ENCODE measurements around the gene SECTM1.

Gene SECTM1

DNA sequence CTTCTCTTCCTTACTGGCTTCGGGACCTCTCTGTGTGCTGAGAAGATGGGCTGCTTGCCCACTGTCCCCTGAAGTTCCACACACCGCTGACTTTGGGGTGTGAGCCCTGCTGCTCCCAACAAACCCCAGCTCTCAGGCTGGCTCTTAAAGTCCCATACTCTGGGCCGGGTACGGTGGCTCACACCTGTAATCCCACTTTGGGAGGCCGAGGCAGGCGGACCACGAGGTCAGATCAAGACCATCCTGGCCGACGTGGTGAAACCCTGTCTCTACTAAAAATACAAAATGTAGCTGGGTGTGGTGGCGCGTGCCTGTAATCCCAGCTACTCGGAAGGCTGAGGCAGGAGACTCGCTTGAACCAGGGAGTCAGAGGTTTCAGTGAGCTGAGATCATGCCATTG is 33.3 kb downstream of the SECTM1 start:
- Histone ChIP-seq H3K4me3 (no peak overlapping the region), H3K27ac (no peak overlapping the region)
- TF ChIP-seq, protein P1, sequence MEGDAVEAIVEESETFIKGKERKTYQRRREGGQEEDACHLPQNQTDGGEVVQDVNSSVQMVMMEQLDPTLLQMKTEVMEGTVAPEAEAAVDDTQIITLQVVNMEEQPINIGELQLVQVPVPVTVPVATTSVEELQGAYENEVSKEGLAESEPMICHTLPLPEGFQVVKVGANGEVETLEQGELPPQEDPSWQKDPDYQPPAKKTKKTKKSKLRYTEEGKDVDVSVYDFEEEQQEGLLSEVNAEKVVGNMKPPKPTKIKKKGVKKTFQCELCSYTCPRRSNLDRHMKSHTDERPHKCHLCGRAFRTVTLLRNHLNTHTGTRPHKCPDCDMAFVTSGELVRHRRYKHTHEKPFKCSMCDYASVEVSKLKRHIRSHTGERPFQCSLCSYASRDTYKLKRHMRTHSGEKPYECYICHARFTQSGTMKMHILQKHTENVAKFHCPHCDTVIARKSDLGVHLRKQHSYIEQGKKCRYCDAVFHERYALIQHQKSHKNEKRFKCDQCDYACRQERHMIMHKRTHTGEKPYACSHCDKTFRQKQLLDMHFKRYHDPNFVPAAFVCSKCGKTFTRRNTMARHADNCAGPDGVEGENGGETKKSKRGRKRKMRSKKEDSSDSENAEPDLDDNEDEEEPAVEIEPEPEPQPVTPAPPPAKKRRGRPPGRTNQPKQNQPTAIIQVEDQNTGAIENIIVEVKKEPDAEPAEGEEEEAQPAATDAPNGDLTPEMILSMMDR (IDR thresholded peaks at IDR 0.05) = no peak
- DNase-seq (ENCODE audit: low spot score) = no peak

DNA sequence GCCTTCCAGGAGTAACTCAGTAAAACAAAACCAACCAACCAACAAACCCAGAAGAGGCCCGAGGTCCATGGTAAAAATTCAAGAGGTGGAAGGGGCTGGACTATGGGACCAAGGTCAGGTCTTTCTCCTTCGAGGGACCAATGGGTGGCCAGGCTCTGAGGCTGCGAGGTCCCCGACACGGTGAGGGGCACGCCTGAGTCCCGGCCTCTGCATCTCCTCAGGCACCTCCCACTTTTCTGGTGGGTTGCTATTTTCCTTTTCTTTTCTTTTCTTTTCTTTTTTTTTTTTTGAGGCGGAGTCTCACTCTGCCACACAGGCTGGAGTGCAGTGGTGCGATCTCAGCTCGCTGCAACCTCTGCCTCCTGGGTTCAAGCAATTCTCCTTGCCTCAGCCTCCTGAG is 34.1 kb downstream of the SECTM1 start:
- TF ChIP-seq, protein P1 (IDR thresholded peaks at IDR 0.05) = no peak
- DNase-seq (ENCODE audit: low spot score) = no peak
- Histone ChIP-seq H3K4me3 (no peak overlapping the region), H3K27ac (peak overlapping the region in 1 of 2 donors; percentile 93)

DNA sequence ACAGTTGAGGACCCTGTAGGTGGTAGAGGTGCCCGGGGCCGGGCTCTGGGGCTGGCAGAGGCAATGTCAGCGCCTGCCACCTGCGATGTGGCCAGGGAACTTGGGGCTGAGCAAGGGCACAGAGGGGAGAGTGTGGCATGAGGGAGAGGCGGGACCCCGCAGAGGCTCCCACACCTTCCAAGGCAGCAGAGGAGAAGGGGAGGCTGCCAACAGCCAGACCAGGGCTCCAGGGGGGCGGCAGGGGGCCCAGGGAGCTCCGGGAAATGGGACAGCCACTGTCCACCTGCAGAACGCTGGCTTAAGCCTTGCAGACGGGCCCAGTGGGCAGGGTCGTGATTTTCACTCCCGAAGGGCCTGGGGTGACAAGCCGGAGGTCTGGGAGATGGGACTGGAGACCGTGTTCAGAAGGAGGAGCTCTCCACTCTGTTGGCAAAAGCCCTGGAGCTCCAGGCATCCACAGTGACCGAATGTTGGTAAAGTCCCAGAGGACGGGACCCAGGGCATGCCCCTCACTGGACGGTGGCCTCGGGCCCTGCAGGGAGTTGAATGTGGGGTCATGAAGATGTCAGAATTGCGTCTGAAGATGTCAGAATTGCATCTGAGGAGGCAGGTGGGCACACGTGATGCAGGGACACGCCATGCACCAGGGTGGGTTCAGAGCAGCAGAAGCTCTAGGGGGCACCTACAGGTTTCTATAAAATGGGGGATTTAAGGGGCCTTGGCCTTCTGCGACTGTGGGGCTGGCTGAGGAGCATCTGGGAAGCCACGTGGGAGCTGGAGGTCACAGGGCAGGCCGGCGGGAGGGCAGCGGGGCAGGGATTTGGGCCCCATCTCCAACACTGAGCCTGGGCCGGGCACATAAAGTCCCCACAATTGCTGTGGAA is 34.8 kb downstream of the SECTM1 start:
- TF ChIP-seq, protein P1 (IDR thresholded peaks at IDR 0.05) = no peak
- no peak for DNase-seq (ENCODE audit: low spot score)
- peak overlapping the region; percentile 78 for H3K4me3 ChIP-seq
- H3K27ac ChIP-seq = peak overlapping the region; percentile 47 to 93

DNA sequence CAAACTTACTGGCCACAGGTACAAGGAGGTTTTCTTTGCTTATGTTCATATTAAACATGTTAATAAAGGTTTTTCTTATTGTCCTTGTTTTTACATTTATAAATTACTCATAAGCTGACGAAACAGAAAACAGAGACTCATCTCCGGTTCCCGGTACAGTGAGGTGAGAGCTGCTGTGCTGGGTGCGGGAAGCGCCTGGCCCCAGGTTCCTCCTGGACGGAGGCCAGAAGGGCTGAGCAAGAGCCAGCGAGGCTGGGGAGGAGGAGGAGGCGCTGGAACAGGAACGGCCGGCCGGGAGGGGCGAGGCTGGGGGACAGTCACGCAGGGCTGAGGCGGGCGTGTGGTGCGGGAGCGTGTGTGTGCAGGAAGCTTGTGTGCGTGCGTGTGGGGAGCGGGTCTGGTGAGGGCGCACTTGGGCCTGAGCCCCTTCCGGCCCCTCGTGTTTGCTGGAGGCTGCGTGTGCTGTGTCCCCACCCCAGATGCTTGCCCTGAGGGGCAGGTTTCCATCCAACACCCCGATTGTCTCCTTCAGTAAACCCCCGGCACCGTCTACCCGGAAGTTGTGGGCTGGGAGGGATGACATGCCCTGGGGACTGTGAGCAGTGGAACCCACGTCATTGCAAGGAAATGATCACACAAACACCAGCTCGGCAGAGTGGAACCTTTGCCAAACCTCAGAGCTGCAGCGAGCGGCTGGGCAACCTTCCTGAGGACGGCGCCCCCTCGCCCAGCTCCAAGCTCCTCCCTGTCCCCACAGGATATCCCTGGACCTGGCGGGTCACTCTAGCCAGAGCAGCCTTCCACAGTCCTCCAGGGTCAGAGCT is 35.6 kb downstream of the SECTM1 start:
- TF ChIP-seq, protein P1 (IDR thresholded peaks at IDR 0.05) = no peak
- H3K4me3 ChIP-seq = peak overlapping the region; percentile 78
- DNase-seq (ENCODE audit: low spot score) = peak; percentile 93
- peak overlapping the region; percentile 47 to 93 for H3K27ac ChIP-seq

DNA sequence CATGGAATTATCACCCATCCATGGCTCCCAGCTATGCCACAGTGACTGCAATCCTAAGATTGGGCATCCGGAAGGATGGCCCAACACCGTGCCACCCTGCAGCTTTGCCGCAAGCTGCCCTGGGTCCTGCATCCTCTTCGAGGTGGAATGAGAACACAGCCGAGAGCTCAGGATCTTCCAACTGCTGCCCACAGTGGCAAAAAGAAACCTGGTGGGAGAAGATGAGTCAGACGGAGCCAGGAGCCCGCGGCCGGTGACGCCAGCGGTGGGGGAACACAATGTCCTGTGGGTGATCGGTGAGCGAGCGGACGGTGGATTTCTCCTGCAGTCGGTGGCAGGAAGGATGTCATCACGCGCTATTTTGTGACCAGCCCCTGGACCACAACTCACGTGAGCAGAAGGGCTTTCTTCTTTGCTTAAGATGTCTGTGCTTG is 36.3 kb downstream of the SECTM1 start:
- TF ChIP-seq, protein P1 (IDR thresholded peaks at IDR 0.05) = no peak

DNA sequence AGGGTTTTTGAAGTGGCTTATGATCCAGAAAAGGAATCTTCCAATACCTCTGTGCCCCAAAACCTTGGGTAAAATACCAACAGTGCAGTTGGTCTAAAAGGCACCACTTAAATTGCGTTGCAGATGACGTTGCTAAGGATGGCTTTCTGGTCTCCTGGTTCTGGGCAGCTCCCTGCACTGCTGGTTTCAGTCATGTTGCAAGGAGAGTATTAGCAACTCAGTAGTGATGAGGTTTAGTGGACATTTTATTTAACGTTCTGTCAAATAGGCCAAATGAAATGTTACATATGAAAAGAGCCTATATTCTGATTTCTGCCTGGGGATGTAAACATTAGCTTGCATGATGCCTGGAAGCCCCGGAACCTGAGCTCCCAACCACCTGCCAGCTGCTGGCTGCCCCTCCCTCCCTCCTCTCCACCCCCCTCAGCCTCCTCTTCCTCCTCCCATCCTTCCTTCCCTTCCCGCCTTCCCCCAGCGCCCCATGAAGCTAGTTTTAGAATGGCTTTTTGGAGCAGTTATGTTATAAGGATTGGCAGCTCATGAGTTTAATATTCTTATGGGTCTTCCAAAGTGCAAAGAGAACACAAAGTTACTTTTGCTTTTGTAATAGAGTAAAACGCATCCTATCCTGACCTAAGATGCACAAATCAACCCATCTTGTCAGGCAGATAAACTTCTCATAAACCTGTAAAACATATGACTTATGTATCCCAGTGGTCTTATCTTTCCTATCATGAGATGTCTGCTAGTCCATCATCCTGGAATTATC is 36.9 kb downstream of the SECTM1 start:
- no peak for DNase-seq (ENCODE audit: low spot score)

More for the DNA sequence above, 36.3 kb downstream of the SECTM1 start:
- peak; percentile 89 for DNase-seq (ENCODE audit: low spot score)
- Histone ChIP-seq H3K27ac (peak overlapping the region; percentile 47 to 93), H3K4me3 (peak overlapping the region; percentile 78)

More for the DNA sequence above, 36.9 kb downstream of the SECTM1 start:
- H3K4me3 ChIP-seq = peak overlapping the region; percentile 78
- TF ChIP-seq, protein P1 (IDR thresholded peaks at IDR 0.05) = no peak
- peak overlapping the region; percentile 47 to 93 for H3K27ac ChIP-seq

Measured in coronary artery (tissue), 2 donors.